HG03060 (cell line): ENCODE results near the gene HOXD12.

Experiments used
- ATAC-seq: cut with Tn5 transposase; IDR thresholded peaks from one replicate; pipeline ENCODE4 v1.9.1; 2021; ENCODE audit warnings: low read depth, moderate number of reproducible peaks; ENCODE audit not compliant: unreplicated experiment

HOXD12 gene

GRCh38 chr2:176092270-176093144 is 7.1 kb upstream of the HOXD12 start, which contains the start of gene HOXD13:
HOXD13 (plus strand) TSS chr2:176092721; CDS start chr2:176092891, 170 bp downstream.
- no peak for ATAC-seq

- ATAC-seq, result no peak
Observed at GRCh38 chr2:176093145-176093897, 6.3 kb upstream of the HOXD12 start.

- ATAC-seq, result no peak
Observed at GRCh38 chr2:176093898-176094249, 5.7 kb upstream of the HOXD12 start.

- ATAC-seq, result no peak
Observed at GRCh38 chr2:176094349-176094748, 5.2 kb upstream of the HOXD12 start.

- ATAC-seq, result no peak
Observed at GRCh38 chr2:176095421-176095820, 4.2 kb upstream of the HOXD12 start.

- ATAC-seq, result no peak
Observed at GRCh38 chr2:176096243-176096985, 3.2 kb upstream of the HOXD12 start.

- no peak for ATAC-seq
Observed at GRCh38 chr2:176096986-176097819, 2.4 kb upstream of the HOXD12 start.

GRCh38 chr2:176097820-176098365 is 1.7 kb upstream of the HOXD12 start:
- ATAC-seq, result no peak

GRCh38 chr2:176098366-176099158 is 1.0 kb upstream of the HOXD12 start:
- ATAC-seq, result no peak

GRCh38 chr2:176099159-176099727 is 352 bp upstream of the HOXD12 start:
- no peak for ATAC-seq

- no peak for ATAC-seq
Observed at GRCh38 chr2:176100547-176101140, 1.0 kb downstream of the HOXD12 start.

- no peak for ATAC-seq
Observed at GRCh38 chr2:176101216-176101830, 1.7 kb downstream of the HOXD12 start.

- no peak for ATAC-seq
Observed at GRCh38 chr2:176101842-176102241, 2.2 kb downstream of the HOXD12 start.

- ATAC-seq, result no peak
Observed at GRCh38 chr2:176102309-176102866, 2.8 kb downstream of the HOXD12 start.

- no peak for ATAC-seq
Observed at GRCh38 chr2:176103194-176103593, 3.6 kb downstream of the HOXD12 start.

- ATAC-seq, result no peak
Observed at GRCh38 chr2:176103742-176104315, 4.2 kb downstream of the HOXD12 start.
